Lower leg skin (tissue), 3 donors: Measurements from ENCODE around the gene MATR3.

ENCODE experiments used
- POLR2A ChIP-seq, 2 donors: fragments of 450-650 bp; IDR thresholded peaks; one replicate each; pipeline ENCODE4 v1.6.1; 2016 to 2017; ENCODE audit warnings: antibody characterized with exemption in 2 of 2, mild to moderate bottlenecking in 1 of 2, moderate library complexity in 1 of 2
- TF ChIP-seq, protein P1 (sequence below), 3 donors: fragments of 450-650 bp; IDR thresholded peaks; one replicate each; pipeline ENCODE4 v1.5.1; 2016; ENCODE audit warnings: antibody characterized with exemption in 3 of 3, mild to moderate bottlenecking in 3 of 3, moderate library complexity in 2 of 3

DNA sequence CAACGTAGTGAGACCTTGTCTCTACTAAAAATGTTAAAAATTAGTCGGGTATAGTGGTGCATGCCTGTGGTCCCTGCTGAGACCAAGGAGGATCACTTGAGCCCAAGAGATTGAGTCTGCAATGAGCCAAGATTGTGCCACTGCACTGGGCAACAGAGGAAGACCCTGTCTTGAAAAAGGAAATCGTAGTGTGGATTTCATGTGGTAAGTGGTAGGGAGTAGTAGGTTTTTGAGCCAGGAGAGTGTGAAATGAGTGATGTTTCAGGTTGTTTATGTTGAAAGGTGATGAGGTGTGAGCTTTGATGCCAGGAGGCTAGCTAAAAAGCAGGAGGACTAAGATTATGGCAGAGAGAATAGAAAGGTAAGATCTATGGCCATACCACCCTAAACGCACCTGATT, 5.9 kb downstream of the MATR3 start:
- TF ChIP-seq, protein P1, sequence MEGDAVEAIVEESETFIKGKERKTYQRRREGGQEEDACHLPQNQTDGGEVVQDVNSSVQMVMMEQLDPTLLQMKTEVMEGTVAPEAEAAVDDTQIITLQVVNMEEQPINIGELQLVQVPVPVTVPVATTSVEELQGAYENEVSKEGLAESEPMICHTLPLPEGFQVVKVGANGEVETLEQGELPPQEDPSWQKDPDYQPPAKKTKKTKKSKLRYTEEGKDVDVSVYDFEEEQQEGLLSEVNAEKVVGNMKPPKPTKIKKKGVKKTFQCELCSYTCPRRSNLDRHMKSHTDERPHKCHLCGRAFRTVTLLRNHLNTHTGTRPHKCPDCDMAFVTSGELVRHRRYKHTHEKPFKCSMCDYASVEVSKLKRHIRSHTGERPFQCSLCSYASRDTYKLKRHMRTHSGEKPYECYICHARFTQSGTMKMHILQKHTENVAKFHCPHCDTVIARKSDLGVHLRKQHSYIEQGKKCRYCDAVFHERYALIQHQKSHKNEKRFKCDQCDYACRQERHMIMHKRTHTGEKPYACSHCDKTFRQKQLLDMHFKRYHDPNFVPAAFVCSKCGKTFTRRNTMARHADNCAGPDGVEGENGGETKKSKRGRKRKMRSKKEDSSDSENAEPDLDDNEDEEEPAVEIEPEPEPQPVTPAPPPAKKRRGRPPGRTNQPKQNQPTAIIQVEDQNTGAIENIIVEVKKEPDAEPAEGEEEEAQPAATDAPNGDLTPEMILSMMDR (IDR thresholded peaks at IDR 0.05): no peak
- no peak for TF ChIP-seq POLR2A (IDR thresholded peaks at IDR 0.05)
